ENCODE data around the gene LRMDA.

The LRMDA gene

DNA sequence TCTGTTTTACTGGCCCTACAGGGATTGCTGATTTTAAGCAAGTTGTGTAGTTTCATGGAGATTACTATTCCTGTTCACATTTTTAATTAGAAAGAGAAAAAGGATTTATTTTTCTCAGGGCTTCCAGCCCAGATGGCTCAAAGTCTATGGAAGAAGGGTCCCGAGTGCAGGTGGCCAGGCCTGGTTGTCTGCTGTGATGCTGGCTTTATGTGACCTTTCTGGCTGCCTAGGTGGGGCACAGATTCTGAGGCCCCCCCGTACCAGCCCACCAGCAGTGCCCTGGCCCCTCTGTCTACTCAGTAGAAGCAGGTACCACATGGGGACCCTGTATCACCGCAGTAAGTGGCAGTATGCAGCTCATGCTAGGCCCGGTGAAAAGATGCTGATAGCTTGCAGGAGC lies 426.5 kb downstream of the LRMDA start:
- no peak for DNase-seq

GRCh38 chr10:75858339-75858738 lies 426.9 kb downstream of the LRMDA start:
- DNase-seq = no peak

- no peak for DNase-seq
Measured at GRCh38 chr10:75859141-75859540, 427.7 kb downstream of the LRMDA start.

DNA sequence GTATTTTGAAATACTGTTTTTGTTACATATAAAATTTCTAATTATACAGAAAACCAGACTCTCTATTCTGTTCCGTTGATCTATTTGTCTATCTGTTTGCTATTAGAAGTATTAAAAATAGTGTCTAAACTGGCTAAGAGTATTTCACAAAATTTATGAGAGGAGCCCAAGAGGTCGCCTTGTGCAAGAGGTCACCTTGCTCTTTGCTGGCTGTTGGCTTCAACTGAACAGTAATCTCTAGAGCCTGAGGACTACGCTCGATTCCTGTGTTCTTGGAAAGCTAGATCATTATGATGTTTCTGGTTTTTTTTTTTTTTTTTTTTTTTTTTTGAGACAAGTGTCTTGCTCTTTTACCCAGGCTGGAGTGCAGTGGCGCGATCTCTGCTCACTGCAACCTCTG lies 428.6 kb downstream of the LRMDA start:
- no peak for DNase-seq

GRCh38 chr10:75861582-75861981 lies 430.2 kb downstream of the LRMDA start:
- no peak for DNase-seq

- DNase-seq = no peak
Measured at GRCh38 chr10:75862935-75863334, 431.5 kb downstream of the LRMDA start.

GRCh38 chr10:75864717-75865116 lies 433.3 kb downstream of the LRMDA start:
- DNase-seq = no peak

GRCh38 chr10:75865413-75866299 lies 434.2 kb downstream of the LRMDA start:
- DNase-seq = no peak

DNA sequence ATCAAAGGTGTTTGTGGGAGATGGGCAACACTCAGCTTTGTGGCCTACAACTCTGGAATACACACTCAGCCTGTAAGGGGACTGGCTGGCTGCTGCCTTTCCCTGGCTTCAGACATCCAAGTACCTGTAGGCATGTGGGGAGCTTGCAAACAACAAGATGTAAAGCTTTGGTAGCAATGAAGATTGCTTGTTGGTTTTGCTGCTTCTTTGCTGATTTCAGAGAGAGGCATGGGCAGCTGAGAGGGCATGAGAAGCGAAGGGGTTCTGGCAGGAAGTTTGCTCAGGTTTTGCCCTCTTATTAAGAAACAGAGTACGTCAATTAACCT lies 434.8 kb downstream of the LRMDA start:
- DNase-seq = no peak

DNA sequence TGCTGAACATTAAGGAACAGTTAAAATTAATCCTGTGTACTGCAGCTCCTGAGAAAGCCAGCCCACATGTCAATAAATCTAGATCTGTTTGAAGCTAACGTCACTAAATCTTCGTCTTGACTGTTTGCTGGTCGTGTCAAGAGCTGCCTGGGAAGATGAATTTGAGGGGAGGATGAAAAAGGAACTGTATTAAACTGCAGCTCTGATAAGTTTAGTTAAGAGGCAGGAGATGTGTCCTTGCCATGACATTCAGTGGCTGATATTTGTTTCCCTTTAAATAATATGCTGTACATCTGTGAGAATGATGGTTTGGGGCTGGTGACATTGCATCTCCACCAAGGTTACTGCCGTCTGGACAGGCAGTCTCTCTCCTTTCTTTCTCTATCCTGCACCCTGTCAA lies 435.3 kb downstream of the LRMDA start:
- no peak for DNase-seq

DNA sequence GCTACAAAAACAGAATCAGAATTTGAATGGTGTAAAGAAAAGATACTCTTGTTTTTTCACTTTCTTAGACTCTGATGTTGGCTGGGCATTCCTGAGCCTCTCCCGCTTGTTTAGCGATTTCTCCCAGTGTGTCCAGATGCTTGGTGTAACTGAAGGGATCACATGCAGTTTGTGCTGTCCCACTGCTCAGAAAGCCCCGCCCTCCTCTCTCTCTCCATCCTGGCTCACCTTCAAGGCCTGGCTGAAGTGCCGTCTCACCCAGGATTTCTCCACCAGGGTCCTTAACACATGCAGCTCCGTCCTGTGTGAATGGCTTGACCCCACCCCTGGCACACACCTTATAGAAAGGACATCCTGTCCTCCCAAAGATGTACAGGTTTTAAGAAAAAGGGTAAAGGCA lies 437.1 kb downstream of the LRMDA start:
- DNase-seq = no peak

DNA sequence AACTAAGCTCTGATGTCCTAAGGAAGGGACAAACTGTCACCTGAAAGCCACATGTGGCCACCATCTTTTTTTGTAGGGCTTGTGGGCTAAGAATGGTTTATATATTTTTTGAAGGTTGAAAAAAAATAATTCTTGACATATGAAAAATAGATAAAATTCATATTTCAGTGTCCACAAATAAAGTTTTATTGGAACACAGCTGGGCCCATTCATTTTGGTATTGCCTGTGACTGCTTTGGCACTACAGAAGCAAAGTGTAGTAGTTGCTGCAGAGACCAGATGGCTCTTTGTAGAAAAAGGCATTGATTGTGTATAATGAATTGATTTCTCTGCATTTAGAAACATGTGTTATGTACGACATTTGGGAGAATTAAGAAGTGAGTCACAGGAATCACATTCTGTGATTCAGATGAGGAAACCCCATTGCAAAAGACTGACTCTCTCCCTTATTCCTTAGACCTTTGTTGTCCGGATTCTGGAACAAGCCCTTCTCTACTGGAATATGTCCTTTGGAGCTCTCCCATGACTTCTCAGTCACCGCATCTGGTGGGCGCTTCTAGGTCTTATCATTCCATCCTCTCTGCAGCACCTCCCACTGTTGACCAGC lies 438.7 kb downstream of the LRMDA start:
- DNase-seq = no peak

- DNase-seq = no peak
Measured at GRCh38 chr10:75875740-75876139, 444.3 kb downstream of the LRMDA start.

DNA sequence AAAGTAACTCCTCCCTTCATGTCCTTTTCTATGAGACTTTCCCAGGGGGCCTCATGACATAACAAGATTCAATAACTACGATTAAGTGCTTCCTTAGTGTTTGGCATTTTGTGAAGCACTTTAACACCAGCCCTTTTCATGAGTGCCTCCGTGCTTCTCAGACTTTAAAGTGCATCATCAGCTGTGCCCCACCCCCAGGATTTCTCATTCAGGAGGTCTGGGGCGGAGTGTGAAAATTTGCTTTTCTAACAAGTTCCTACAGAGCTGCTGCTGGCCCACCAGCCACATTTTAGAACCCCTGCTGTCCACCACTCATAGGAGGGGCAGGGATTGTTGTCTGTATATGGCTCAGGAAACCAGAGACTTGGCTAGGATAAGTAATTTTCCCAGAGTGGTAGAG lies 445.3 kb downstream of the LRMDA start:
- no peak for DNase-seq

DNA sequence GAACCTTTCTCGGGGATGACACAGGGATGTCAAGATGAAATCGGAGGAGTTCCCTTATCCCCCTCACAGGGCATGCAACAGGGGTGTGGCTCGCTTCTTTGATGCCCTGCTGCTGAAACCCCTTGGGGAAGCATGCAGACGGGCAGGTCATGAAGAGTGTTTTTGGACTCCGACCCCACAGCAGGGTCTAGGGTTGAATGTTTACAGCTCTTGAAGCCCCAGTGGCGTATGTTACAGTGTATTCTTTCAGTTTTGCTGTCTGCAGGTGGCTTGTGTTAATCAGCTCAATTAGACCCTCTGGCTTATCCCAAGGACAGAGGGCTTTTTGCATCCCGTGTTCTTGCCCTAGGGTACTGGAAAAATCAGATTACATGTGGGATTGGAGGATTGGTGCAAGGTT lies 446.5 kb downstream of the LRMDA start:
- no peak for DNase-seq

DNA sequence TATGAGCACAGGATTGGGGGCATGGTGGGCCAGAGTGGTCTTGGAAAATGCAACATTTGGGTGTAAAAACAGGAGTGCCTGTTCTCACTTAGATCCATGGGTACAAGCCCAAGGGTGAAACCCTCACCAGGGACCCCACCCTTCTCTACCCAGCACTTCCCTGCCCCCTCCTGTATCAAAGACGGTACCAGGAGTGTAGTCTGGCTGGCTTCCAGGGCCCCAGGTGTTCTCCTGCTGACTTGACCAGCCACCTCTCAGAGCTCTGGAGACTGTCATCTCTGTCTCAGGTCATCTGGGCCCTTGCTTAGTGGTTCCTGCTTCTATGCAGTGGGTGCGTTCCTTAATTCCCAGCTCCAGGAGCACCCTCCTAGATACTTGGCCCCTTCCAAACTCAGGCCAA lies 447.2 kb downstream of the LRMDA start:
- no peak for DNase-seq

- no peak for DNase-seq
Measured at GRCh38 chr10:75880031-75880775, 448.8 kb downstream of the LRMDA start.

GRCh38 chr10:75883081-75884072 lies 452.0 kb downstream of the LRMDA start:
- no peak for DNase-seq

DNA sequence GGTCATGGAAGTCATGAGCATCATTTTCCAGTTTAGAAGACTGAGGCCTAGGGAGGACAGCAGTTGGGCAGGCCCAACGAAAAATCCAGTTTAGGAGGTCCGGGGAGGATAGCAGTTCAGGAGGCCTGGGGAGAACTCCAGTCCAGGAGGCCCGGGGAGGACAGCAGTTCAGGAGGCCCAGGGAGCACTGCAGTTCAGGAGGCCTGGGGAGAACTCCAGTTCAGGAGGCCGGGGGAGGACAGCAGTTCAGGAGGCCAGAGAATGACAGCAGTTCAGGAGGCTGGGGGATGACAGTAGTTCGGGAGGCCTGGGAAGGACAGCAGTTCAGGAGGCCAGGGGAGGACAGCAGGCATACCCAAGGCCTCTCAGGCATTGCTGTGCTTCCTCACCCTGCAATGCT lies 453.4 kb downstream of the LRMDA start:
- no peak for DNase-seq

DNA sequence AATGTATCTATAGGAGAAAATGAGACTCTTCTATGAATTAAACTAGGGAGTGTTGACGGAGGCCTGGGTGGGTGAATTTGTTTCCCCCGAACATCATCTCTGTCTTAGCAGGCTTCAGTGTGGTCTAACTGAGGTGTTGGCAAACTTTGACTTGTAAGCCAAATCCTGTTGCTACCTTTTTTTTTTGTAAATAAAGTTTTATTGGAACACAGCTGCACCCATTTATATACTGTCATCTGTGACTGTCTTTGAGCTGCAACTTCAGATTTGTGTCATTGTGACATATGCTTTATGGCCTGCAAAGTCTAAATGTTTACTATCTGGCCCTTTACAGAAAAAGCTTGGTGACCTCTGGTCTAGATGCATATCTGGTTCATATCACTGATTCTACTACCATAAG lies 455.9 kb downstream of the LRMDA start:
- DNase-seq = no peak

DNA sequence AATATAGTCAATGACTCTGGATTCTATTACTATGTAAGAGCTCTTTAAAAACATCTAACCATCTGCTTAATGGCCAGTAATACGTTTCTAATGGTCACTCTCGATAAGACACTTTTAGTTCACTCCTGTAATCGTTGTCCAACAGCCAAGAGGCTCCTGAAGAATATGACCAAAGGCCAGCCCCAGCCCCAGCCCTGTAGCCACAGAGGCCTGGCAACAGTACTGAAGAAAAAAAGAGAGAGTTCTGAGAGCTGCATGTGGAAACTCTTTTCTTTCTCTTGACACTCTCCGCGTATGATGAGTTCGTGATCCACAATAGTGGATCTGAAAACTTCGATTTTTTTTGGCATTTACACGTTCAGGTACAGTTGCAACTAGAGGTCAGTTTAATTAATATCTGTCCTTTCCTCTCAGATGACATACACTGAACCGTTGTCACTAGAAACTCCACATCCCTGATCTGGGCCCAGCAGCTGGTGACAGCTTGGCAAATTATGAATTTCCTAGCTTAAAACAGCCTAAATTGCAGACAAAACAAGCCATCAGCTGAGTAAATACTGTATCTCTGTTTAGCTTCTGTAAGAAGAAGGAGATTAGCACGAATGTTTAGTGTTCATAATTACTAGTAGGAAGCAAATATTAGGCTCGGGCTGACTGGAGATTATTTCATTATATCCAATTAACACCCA lies 456.7 kb downstream of the LRMDA start:
- no peak for DNase-seq

DNA sequence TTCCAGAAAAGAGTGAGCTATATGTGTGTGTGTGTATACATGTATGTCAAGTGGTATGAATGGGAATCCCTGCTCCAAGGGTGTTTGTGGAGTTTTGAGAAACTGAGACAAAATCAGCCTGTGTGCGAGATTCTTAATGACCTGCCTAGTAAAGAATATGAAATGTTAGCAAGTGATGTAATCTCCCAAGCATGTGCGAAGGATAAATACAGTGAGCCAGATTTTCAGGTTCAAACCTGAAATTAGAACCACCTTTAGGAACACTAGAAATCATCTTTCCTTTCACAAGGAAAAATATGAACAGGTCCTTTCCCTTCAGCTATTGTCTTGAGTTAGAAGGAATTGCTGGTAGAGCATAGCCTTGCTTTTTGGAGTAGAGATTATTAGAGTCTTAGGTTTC lies 457.6 kb downstream of the LRMDA start:
- DNase-seq = no peak

All from stimulated activated naive CD4-positive, alpha-beta T cell (primary cell).